ENCODE data around the gene HP1BP3.
"Not testable (repeated sequence)": the region's sequence is repeated elsewhere in the genome, so short reads cannot be mapped to it uniquely, and the experiment has no call there.

HP1BP3 gene

DNA sequence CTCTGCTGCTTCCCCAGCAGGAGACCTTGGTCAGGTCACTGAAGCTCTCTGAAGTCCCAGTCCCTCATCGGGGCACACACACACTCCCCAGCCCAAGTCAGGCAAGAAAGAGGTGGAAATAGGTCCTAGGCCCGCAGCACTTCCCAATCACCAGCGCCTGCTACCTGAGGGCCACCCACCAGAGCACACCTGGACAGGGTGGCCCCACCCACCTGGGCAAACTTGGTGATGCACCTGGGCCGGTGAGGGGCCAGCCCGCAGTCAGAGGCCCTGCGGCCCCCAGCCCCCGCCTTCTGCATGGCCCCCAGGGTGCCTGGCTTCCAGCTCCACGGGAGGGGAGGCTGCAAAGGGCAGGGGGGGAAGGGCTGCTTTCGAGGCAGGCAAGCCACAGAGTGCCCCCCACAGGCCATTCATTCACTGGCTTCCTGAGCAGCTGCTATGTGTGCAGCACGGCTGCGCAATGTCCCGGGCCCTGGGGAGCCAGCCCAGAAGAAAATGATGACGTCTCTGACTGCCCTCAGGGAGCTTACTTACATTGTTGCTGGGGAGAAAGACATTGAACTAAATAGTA, 59.3 kb downstream of the HP1BP3 start:
- no peak for DNase-seq (ENCODE audit: low read depth in 2 of 2)

GRCh38 chr1:20726932-20727745, 60.0 kb downstream of the HP1BP3 start:
- no peak for DNase-seq (ENCODE audit: low read depth in 2 of 2)

DNA sequence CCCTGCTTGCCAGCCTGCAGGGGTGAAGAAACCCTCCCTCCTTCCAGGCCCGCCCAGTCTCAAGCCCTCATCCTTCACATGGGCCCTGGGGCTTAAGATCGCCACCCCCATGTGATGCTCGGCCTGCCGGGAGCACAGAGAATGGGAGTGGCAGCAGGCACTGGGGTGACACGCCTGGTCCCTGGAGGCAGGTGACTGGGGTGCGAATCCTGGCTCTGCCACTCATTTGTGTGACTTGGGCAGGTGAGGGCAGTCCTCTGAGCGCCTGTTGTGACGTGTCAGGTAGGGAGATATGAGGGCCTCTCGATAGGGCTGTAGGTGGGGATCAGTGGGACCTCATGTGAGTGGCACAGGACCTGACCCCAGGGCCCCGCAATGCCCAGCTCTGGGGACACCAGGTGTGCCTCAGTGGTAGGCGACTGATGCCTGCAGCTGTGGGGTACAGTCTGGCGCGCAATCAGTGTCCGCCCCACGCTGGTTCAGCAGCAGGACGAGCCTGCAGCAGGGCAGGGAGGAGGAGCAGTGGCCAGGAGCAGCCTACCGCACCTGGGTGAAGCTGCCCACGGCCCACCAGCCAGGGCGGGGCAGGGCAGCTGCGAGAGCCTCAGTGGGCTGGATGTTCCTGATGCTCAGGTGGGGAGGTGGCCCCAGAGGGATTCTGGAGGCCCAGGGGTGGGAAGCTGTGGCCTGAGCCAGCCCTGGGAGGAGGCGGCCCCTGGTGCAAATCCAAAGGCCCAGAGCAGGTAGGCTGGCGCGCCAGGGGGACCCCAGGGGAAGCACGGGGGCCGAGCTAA, 60.8 kb downstream of the HP1BP3 start:
- no peak for DNase-seq (ENCODE audit: low read depth in 2 of 2)

- peak in 1 of 2 experiments; percentile 10 for DNase-seq (ENCODE audit: low read depth in 2 of 2)
Measured at GRCh38 chr1:20725189-20726117, 61.7 kb downstream of the HP1BP3 start.

GRCh38 chr1:20724364-20725188, 62.5 kb downstream of the HP1BP3 start:
- no peak for DNase-seq (ENCODE audit: low read depth in 2 of 2)

- no peak for DNase-seq (ENCODE audit: low read depth in 2 of 2)
Measured at GRCh38 chr1:20723537-20724363, 63.4 kb downstream of the HP1BP3 start.

- DNase-seq (ENCODE audit: low read depth in 2 of 2) = no peak
Measured at GRCh38 chr1:20723159-20723536, 64.0 kb downstream of the HP1BP3 start.

DNA sequence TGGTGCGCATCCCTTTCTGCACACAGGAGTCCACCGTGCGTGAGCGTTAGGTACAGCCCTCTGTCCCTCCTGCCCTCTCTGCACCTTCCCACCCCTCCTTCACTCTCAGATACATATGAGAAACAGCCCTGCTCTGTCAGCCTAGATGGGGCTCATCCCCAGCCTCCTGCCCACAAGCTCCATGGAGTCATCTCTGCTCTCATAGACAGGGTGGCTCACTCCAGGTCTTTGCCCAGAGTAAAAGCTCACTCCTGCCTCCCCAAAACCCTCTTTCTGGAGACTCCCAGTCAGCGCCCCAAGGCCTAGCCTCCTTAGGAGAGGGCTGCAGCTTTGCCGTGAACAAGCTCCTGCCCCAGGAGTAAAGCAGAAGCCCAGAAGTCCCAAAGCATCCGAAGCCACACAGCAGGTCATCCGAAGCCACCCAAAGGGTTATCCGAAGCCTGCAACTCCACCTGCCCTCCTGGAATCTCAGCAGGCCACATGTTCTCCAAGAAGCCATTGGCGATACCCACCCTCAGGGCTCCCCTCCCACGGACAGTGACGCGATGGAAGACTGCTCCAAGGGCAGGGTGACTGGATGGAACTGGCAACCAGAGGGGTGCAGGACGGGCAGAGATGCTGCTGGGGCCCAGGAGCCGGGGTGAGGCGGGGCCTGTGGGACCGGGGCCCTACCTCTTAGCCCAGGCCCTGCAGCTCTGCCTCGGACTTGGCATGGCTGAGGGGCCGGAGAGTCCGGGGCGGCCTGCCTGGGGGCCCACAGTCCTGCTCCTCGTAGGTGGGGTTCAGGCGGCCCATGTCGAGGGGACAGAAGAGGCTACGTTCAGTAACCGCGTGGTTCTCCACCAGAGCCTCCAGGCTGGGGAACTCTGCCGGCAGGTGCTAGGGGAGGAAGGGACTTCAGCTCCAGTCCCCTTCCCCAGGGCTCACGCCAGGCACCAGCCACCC, 65.7 kb downstream of the HP1BP3 start:
- no peak for DNase-seq (ENCODE audit: low read depth in 2 of 2)

DNA sequence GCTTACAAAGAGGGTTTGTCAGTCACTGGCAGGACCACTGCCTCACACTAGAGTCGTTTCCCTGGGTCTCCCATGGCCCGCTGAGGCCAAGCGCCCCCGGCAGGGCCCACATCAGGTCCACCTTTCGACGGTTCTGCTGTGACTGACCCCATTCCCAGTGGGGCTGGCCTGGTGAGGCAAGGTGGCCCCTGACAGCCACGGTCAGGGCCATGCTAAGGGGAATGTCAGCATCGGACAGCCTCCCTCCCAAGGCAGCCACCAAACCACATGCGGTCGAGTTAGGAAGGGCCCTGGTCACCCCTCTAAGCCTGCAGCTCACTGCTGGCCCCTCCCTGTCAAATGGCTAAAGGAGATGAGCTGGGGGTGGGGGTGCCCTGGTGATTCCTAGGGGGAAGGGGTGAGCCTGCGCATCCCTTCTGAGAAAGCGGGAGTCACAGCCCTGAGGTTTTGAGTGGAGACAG, 66.4 kb downstream of the HP1BP3 start:
- DNase-seq (ENCODE audit: low read depth in 2 of 2) = no peak

DNA sequence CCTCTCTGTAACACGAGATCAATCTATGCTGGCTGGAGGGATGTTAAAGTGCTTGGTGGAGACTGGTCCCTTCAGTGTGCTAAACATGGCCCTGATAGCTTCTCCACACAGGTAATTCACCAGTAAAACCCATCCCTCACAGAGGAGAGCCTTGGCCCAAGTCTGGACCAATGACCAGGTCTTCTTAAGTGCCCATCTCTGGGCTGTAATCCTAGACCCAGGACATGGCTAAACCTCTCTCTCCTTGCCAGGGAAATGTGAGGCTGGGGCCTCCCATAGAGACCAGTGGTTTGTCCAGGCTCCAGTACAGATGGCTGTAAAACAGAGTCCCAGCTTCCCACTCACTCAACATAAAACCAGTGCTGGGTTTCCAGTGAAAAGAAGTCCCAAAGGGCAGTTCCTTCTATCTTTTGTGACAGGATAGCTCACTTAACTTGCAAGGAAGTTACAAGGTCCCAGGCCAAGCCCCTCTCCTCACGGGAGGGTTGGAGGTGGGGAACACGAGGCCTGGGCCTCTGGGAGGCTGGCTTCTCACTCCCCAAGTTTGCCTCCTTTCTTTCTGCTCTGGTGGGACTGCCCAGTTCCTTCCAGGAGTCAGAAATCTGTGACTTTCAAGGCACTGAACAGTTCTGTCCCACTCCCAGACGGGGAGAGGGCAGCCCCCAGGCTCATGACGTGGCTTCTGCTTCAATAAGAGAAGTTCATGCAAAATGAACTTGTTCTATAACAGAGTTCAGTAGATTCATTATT, 67.1 kb downstream of the HP1BP3 start:
- DNase-seq (ENCODE audit: low read depth in 2 of 2) = no peak

GRCh38 chr1:20719261-20719660, 67.8 kb downstream of the HP1BP3 start:
- DNase-seq (ENCODE audit: low read depth in 2 of 2) = no peak

DNA sequence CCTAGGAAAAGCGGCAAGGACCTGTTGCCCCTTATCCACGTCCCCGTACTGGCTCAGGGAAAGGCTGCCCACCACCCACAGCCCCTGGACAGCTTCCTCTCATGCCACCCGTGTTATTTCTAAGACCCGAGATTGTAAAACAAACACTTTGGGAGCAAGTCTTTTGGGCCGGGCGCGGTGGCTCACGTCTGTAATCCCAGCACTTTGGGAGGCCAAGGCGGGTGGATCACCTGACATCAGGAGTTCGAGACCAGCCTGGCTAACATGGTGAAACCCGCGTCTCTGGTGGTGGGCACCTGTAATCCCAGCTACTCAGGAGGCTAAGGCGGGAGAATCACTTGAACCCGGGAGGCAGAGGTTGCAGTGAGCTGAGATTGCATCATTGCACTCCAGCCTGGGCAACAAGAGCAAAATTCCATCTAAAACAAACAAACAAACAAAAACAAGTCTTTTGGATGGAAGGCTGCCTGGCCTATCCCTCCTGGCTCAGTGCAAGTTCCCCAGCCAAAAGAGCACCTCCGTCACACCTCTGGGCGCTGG, 68.7 kb downstream of the HP1BP3 start:
- DNase-seq (ENCODE audit: low read depth in 2 of 2) = not testable (repeated sequence)

GRCh38 chr1:20717452-20718342, 69.4 kb downstream of the HP1BP3 start, which contains the start of gene KIF17:
Gene KIF17, minus strand, starts transcription at chr1:20718007. Its CDS starts 301 bp downstream, at chr1:20717706.
- peak in 1 of 2 experiments; percentile 30 for DNase-seq (ENCODE audit: low read depth in 2 of 2)

DNA sequence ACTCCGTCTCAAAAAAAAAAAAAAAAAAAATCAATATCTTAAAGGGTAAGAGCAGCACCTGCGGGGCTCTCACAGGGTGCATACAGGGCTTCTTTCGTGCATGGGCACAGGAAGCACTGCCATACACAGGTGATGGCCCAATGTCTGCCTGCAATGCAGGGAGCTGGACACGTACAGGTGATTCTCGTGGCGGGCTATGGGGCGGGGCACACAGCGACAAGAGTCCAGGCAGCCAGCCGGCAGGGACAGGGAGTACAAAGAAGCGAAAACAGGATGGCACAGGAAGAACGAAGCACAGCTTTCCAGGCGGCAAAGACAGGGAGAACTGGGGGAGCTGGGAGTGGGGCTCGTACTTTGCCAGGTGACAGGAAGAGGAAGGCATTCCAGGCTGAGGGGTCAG, 70.9 kb downstream of the HP1BP3 start:
- no peak for DNase-seq (ENCODE audit: low read depth in 2 of 2)

GRCh38 chr1:20715406-20715805, 71.7 kb downstream of the HP1BP3 start:
- DNase-seq (ENCODE audit: low read depth in 2 of 2) = no peak

- DNase-seq (ENCODE audit: low read depth in 2 of 2) = no peak
Measured at GRCh38 chr1:20713440-20713839, 73.7 kb downstream of the HP1BP3 start.

Measured in fibroblast of skin of left quadriceps (primary cell).